Measurements from ENCODE around the gene RAD1.

The RAD1 gene

GRCh38 chr5:34915139-34915855 lies at the start of gene RAD1, which contains the start of gene BRIX1:
Gene RAD1, minus strand, starts transcription at chr5:34915504. Its CDS starts 612 bp downstream, at chr5:34914892.
Gene BRIX1, plus strand, starts transcription at chr5:34915711. Its CDS starts 28 bp downstream, at chr5:34915739.
- peak within 1 kb of the TSS; percentile 81 for H3K4me3 ChIP-seq (ENCODE audit: low read depth, low read length)

GRCh38 chr5:34959323-34959722 lies 44.0 kb upstream of the RAD1 start:
- no peak for TF ChIP-seq CTCF (IDR thresholded peaks at IDR 0.05; ENCODE audit: low read depth, low read length, missing control alignments)
- H3K4me3 ChIP-seq (ENCODE audit: low read depth, low read length): no peak overlapping the region
- peak; percentile 75 for DNase-seq (ENCODE audit: low read depth)

More at GRCh38 chr5:34915139-34915855, at the start of gene RAD1, which contains the start of gene BRIX1:
- peak; percentile 90 for DNase-seq (ENCODE audit: low read depth)
- no peak for TF ChIP-seq CTCF (IDR thresholded peaks at IDR 0.05; ENCODE audit: low read depth, low read length, missing control alignments)

GRCh38 chr5:34957857-34958690 lies 42.8 kb upstream of the RAD1 start:
- peak; percentile 54 for TF ChIP-seq CTCF (IDR thresholded peaks at IDR 0.05; ENCODE audit: low read depth, low read length, missing control alignments)
- H3K4me3 ChIP-seq (ENCODE audit: low read depth, low read length): no peak overlapping the region
- DNase-seq (ENCODE audit: low read depth): no peak

GRCh38 chr5:34957321-34957720 lies 42.0 kb upstream of the RAD1 start:
- no peak overlapping the region for H3K4me3 ChIP-seq (ENCODE audit: low read depth, low read length)
- DNase-seq (ENCODE audit: low read depth): no peak
- no peak for TF ChIP-seq CTCF (IDR thresholded peaks at IDR 0.05; ENCODE audit: low read depth, low read length, missing control alignments)

- no peak for DNase-seq (ENCODE audit: low read depth)
- H3K4me3 ChIP-seq (ENCODE audit: low read depth, low read length): no peak overlapping the region
- no peak for TF ChIP-seq CTCF (IDR thresholded peaks at IDR 0.05; ENCODE audit: low read depth, low read length, missing control alignments)
These were observed 29.2 kb upstream of the RAD1 start for GRCh38 chr5:34944460-34945047.

GRCh38 chr5:34944044-34944443 lies 28.7 kb upstream of the RAD1 start:
- no peak for DNase-seq (ENCODE audit: low read depth)
- TF ChIP-seq CTCF (IDR thresholded peaks at IDR 0.05; ENCODE audit: low read depth, low read length, missing control alignments): no peak
- H3K4me3 ChIP-seq (ENCODE audit: low read depth, low read length): no peak overlapping the region
